IPS-18a (cell line): Measurements from ENCODE around the gene CCDC102A.
"Not testable (repeated sequence)": the region's sequence is repeated elsewhere in the genome, so short reads cannot be mapped to it uniquely, and the experiment has no call there.

Experiments used
- H3K27ac ChIP-seq: one replicate; pipeline ENCODE4 v1.5.1; 2013; ENCODE audit warnings: low read length
- H3K27me3 ChIP-seq: one replicate; pipeline ENCODE4 v1.6.1; 2013; ENCODE audit warnings: mild to moderate bottlenecking, low read length; ENCODE audit not compliant: control insufficient read depth, insufficient read depth
- H3K36me3 ChIP-seq: one replicate; pipeline ENCODE4 v1.6.1; 2013; ENCODE audit warnings: low read depth, low read length; ENCODE audit not compliant: control insufficient read depth
- H3K4me1 ChIP-seq: one replicate; pipeline ENCODE4 v1.6.1; 2013; ENCODE audit warnings: low read depth, low read length; ENCODE audit not compliant: control insufficient read depth
- H3K4me3 ChIP-seq: one replicate; pipeline ENCODE4 v1.5.1; 2013; ENCODE audit warnings: low read length
- H3K9ac ChIP-seq: one replicate; pipeline ENCODE4 v1.6.1; 2013; ENCODE audit warnings: mild to moderate bottlenecking, low read length, moderate library complexity
- H3K9me3 ChIP-seq: one replicate; pipeline ENCODE4 v1.6.1; 2013; ENCODE audit warnings: low read depth, low read length; ENCODE audit not compliant: control insufficient read depth

Gene CCDC102A

GRCh38 chr16:57572978-57573728 lies 36.8 kb upstream of the CCDC102A start:
- Histone ChIP-seq H3K27ac (no peak overlapping the region), H3K9ac (no peak overlapping the region), H3K4me1 (no peaks in the 10 kb centered on the region), H3K36me3 (peaks cover 11% of the 10 kb centered on the region), H3K27me3 (no peaks in the 10 kb centered on the region), H3K4me3 (no peak overlapping the region), H3K9me3 (no peaks in the 10 kb centered on the region)

- Histone ChIP-seq H3K36me3 (peaks cover 11% of the 10 kb centered on the region), H3K9me3 (no peaks in the 10 kb centered on the region), H3K9ac (no peak overlapping the region), H3K27ac (no peak overlapping the region), H3K27me3 (no peaks in the 10 kb centered on the region), H3K4me3 (no peak overlapping the region), H3K4me1 (no peaks in the 10 kb centered on the region)
Observed at GRCh38 chr16:57571098-57571497, 34.7 kb upstream of the CCDC102A start.

DNA sequence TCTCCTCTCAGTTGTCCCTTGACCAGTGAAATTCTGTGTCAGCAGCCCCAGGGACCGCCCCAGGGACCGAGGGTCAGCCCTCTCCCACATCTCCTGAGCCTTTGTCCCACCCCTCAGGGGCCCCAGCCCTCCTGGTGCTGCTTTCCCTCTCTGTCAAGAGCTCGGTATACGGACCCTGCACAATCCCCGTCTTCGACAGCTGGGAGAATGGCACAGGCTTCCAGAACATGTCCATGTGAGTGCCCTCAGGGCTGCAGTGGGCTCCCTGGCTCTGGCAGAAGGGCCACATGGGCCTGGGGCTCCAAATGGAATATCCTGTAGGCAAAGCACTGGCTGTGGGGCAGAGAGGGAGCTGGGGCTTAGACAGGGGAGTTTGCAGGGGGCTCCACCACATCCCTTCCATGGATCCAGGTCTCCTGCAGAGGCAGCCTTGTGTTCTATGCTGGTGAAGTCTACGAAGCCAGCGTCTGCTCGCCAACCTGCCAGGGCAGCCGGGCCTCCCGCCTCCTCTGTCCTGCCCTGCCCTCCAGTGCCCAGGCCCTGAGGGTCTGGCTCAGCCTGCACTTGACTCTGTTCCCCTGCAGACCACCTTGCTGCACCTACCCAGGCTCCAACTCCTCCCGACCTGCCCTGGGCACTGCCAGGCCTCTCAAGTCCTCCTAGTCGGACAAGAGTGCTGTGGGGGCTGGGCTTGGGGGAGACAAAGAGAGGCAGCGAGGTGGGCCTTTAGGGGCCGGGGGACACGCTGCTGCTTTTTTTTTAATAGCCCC lies 34.1 kb upstream of the CCDC102A start:
- H3K4me3 ChIP-seq = no peak overlapping the region
- no peak overlapping the region for H3K27ac ChIP-seq
- H3K27me3 ChIP-seq = no peaks in the 10 kb centered on the region
- no peak overlapping the region for H3K9ac ChIP-seq
- H3K36me3 ChIP-seq = peaks cover 11% of the 10 kb centered on the region
- no peaks in the 10 kb centered on the region for H3K9me3 ChIP-seq
- no peaks in the 10 kb centered on the region for H3K4me1 ChIP-seq

- H3K4me3 ChIP-seq = no peak overlapping the region
- H3K27ac ChIP-seq = no peak overlapping the region
- peaks cover 11% of the 10 kb centered on the region for H3K36me3 ChIP-seq
- H3K27me3 ChIP-seq = no peaks in the 10 kb centered on the region
- H3K9me3 ChIP-seq = no peaks in the 10 kb centered on the region
- H3K9ac ChIP-seq = no peak overlapping the region
- no peaks in the 10 kb centered on the region for H3K4me1 ChIP-seq
Observed at GRCh38 chr16:57569306-57569946, 33.1 kb upstream of the CCDC102A start.

GRCh38 chr16:57568772-57569171 lies 32.4 kb upstream of the CCDC102A start:
- H3K27me3 ChIP-seq, H3K9me3 ChIP-seq, H3K9ac ChIP-seq, H3K4me1 ChIP-seq, H3K27ac ChIP-seq, H3K4me3 ChIP-seq: not testable (repeated sequence)
- H3K36me3 ChIP-seq = peaks cover 11% of the 10 kb centered on the region

DNA sequence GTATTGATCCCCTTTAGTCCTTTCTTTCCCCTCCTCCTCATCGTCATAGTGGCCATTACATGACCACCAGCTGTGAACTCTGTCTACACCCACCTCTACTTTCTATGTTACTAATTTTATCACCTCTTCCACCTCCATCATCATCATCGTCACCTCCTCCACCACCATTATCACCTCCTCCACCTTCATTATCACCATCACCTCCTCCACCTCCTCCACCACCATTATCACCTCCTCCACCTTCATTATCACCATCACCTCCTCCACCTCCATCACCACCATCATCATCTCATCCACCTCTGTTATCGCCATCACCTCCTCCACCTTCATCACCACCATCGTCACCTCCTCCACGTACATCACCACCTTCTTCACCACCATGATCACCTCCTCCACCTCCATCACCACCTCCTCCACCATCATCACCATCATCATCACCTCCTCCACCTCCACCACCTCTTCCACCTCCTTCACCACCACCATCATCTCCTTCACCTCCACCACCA lies 31.9 kb upstream of the CCDC102A start:
- H3K36me3 ChIP-seq = peaks cover 11% of the 10 kb centered on the region
- H3K27ac ChIP-seq = no peak overlapping the region
- H3K9ac ChIP-seq = no peak overlapping the region
- H3K4me3 ChIP-seq = no peak overlapping the region
- H3K4me1 ChIP-seq = no peaks in the 10 kb centered on the region
- H3K9me3 ChIP-seq = no peaks in the 10 kb centered on the region
- no peaks in the 10 kb centered on the region for H3K27me3 ChIP-seq

- Histone ChIP-seq H3K27ac (no peak overlapping the region), H3K4me3 (no peak overlapping the region), H3K4me1 (no peaks in the 10 kb centered on the region), H3K9me3 (no peaks in the 10 kb centered on the region), H3K27me3 (no peaks in the 10 kb centered on the region), H3K36me3 (peaks cover 11% of the 10 kb centered on the region), H3K9ac (no peak overlapping the region)
Observed at GRCh38 chr16:57567691-57568090, 31.3 kb upstream of the CCDC102A start.

GRCh38 chr16:57566436-57566835 lies 30.1 kb upstream of the CCDC102A start:
- Histone ChIP-seq H3K27me3 (no peaks in the 10 kb centered on the region), H3K4me1 (no peaks in the 10 kb centered on the region), H3K4me3 (no peak overlapping the region), H3K36me3 (peaks cover 11% of the 10 kb centered on the region), H3K9me3 (no peaks in the 10 kb centered on the region), H3K27ac (no peak overlapping the region), H3K9ac (no peak overlapping the region)

DNA sequence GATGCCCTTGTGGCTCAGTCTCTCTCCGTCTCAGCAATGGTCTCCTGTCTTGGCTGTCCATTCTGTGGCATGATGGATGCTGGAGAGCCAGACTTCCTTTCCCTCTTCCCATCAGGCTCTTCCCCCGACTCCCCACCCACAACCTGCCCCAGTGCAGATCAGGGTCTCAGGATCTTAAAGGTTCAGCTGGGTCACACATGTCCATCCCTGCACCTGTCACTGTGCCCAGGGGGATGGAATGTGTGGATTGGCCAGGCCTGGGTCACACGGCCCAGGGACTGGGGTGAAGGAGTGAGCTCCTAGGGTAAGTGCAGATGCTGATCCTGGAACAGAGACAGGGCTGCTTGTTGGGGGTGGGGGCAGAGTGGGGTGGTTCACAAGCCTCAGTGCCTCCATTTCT lies 29.1 kb upstream of the CCDC102A start:
- Histone ChIP-seq H3K27me3 (no peaks in the 10 kb centered on the region), H3K4me1 (no peaks in the 10 kb centered on the region), H3K9ac (no peak overlapping the region), H3K9me3 (no peaks in the 10 kb centered on the region), H3K4me3 (no peak overlapping the region), H3K27ac (no peak overlapping the region), H3K36me3 (peaks cover 11% of the 10 kb centered on the region)

- H3K27ac ChIP-seq = no peak overlapping the region
- peaks cover 11% of the 10 kb centered on the region for H3K36me3 ChIP-seq
- H3K4me1 ChIP-seq = no peaks in the 10 kb centered on the region
- no peak overlapping the region for H3K9ac ChIP-seq
- H3K27me3 ChIP-seq = no peaks in the 10 kb centered on the region
- no peak overlapping the region for H3K4me3 ChIP-seq
- no peaks in the 10 kb centered on the region for H3K9me3 ChIP-seq
Observed at GRCh38 chr16:57564571-57565270, 28.4 kb upstream of the CCDC102A start.

- no peaks in the 10 kb centered on the region for H3K9me3 ChIP-seq
- H3K27ac ChIP-seq = no peak overlapping the region
- no peaks in the 10 kb centered on the region for H3K4me1 ChIP-seq
- no peak overlapping the region for H3K9ac ChIP-seq
- no peaks in the 10 kb centered on the region for H3K27me3 ChIP-seq
- no peak overlapping the region for H3K4me3 ChIP-seq
- peaks cover 2% of the 10 kb centered on the region for H3K36me3 ChIP-seq
Observed at GRCh38 chr16:57563761-57564160, 27.4 kb upstream of the CCDC102A start.
